ENCODE measurements around the gene DNTTIP2.

- TF ChIP-seq SUZ12 (IDR thresholded peaks at IDR 0.05), result no peak
- TF ChIP-seq FOXK2 (IDR thresholded peaks at IDR 0.05), result no peak
- TF ChIP-seq PKNOX1 (IDR thresholded peaks at IDR 0.05), result no peak
- TF ChIP-seq CTBP1 (IDR thresholded peaks at IDR 0.05; ENCODE audit: borderline replicate concordance), result no peak
- TF ChIP-seq BHLHE40 (IDR thresholded peaks at IDR 0.05; ENCODE audit: borderline replicate concordance), result no peak
- TF ChIP-seq TARDBP (IDR thresholded peaks at IDR 0.05), result no peak
- TF ChIP-seq ARNT (IDR thresholded peaks at IDR 0.05), result no peak
- TF ChIP-seq FOXA1 (IDR thresholded peaks at IDR 0.05), result no peak
- no peak for TF ChIP-seq FOXM1 (IDR thresholded peaks at IDR 0.05; ENCODE audit: borderline replicate concordance)
- TF ChIP-seq ELF4 (IDR thresholded peaks at IDR 0.05), result no peak
- no peak for TF ChIP-seq SP1 (IDR thresholded peaks at IDR 0.05)
- no peak for TF ChIP-seq NFRKB (IDR thresholded peaks at IDR 0.05)
- no peak for TF ChIP-seq HDGF (IDR thresholded peaks at IDR 0.05; ENCODE audit: borderline replicate concordance)
- TF ChIP-seq L3MBTL2 (conservative IDR thresholded peaks at IDR 0.05), result no peak
Observed at GRCh38 chr1:93905734-93906133, 26.7 kb upstream of the DNTTIP2 start.
